Suprapubic skin (tissue), 4 donors: ENCODE measurements around the gene ARHGAP12. TPM values are rescaled to one million over a fixed set of nuclear protein-coding genes. Genes with fewer than 3 reads are reported as not detected.

Source experiments
- DNase-seq, 2 donors: peaks; one replicate each; pipeline ENCODE4 v3.0.0-alpha.2; 2019; ENCODE audit warnings: low spot score in 2 of 2
- H3K27ac ChIP-seq: fragments of 200-600 bp; sonication (generic); one replicate; pipeline ENCODE4 v1.5.1; 2019
- H3K27me3 ChIP-seq: fragments of 200-600 bp; sonication (generic); one replicate; pipeline ENCODE4 v1.5.1; 2019
- H3K36me3 ChIP-seq: fragments of 200-600 bp; sonication (generic); one replicate; pipeline ENCODE4 v1.5.1; 2019
- H3K4me1 ChIP-seq: fragments of 200-600 bp; sonication (generic); one replicate; pipeline ENCODE4 v1.5.1; 2019
- H3K4me3 ChIP-seq: fragments of 200-600 bp; sonication (generic); one replicate; pipeline ENCODE4 v1.5.1; 2019; ENCODE audit warnings: mild to moderate bottlenecking
- H3K9me3 ChIP-seq: fragments of 200-600 bp; sonication (generic); one replicate; pipeline ENCODE4 v1.5.1; 2019
- EP300 ChIP-seq: sonication (generic); formaldehyde crosslinking; IDR thresholded peaks from one replicate; pipeline ENCODE4 v1.6.1; 2017; ENCODE audit warnings: antibody characterized with exemption
- POLR2A ChIP-seq, 2 donors: fragments of 450-650 bp; IDR thresholded peaks; one replicate each; pipeline ENCODE4 v1.6.1; 2017; ENCODE audit warnings: antibody characterized with exemption in 2 of 2, mild to moderate bottlenecking in 2 of 2, moderate library complexity in 2 of 2
- POLR2AphosphoS5 ChIP-seq, 3 donors: sonication (generic); formaldehyde crosslinking; IDR thresholded peaks; one replicate each; pipeline ENCODE4 v1.6.1; 2017; ENCODE audit warnings: antibody characterized with exemption in 3 of 3
- WGBS: methylation state at CpG from one replicate; pipeline ENCODE4 v1.1.5; 2018; 5-methylcytosine and 5-hydroxymethylcytosine counted together
- total RNA-seq, 4 donors: library from RNA; depleted of rRNA; stranded (reverse); fragments of >200 nt; gene quantifications; one replicate each; pipeline ENCODE4 v1.1.0, GENCODE V29; 2016
- TF ChIP-seq, protein P1 (sequence below), 2 donors: fragments of 200-600 bp in 1 of 2; fragments of 450-650 bp in 1 of 2; sonication (generic) in 1 of 2; IDR thresholded peaks; one replicate each; pipeline ENCODE4 v1.5.1; 2016 to 2019; ENCODE audit warnings: antibody characterized with exemption in 2 of 2, mild to moderate bottlenecking in 1 of 2, moderate library complexity in 1 of 2

The ARHGAP12 gene
- total RNA-seq, 4 donors from 2014 or later, result 25.7 to 64.5 (median 39.5) TPM

- no peak overlapping the region for H3K4me3 ChIP-seq
- no peaks in the 10 kb centered on the region for H3K27me3 ChIP-seq
- WGBS, result 44% methylated on average over 8 of the region's 8 CpGs
- no peak overlapping the region for H3K27ac ChIP-seq
- no peak for TF ChIP-seq POLR2A (IDR thresholded peaks at IDR 0.05)
- no peak for TF ChIP-seq EP300
- TF ChIP-seq, protein P1, sequence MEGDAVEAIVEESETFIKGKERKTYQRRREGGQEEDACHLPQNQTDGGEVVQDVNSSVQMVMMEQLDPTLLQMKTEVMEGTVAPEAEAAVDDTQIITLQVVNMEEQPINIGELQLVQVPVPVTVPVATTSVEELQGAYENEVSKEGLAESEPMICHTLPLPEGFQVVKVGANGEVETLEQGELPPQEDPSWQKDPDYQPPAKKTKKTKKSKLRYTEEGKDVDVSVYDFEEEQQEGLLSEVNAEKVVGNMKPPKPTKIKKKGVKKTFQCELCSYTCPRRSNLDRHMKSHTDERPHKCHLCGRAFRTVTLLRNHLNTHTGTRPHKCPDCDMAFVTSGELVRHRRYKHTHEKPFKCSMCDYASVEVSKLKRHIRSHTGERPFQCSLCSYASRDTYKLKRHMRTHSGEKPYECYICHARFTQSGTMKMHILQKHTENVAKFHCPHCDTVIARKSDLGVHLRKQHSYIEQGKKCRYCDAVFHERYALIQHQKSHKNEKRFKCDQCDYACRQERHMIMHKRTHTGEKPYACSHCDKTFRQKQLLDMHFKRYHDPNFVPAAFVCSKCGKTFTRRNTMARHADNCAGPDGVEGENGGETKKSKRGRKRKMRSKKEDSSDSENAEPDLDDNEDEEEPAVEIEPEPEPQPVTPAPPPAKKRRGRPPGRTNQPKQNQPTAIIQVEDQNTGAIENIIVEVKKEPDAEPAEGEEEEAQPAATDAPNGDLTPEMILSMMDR (IDR thresholded peaks at IDR 0.05), result no peak
- TF ChIP-seq POLR2AphosphoS5 (IDR thresholded peaks at IDR 0.05), result no peak
- no peaks in the 10 kb centered on the region for H3K36me3 ChIP-seq
- no peaks in the 10 kb centered on the region for H3K9me3 ChIP-seq
- no peak for DNase-seq
- peaks cover 6% of the 10 kb centered on the region for H3K4me1 ChIP-seq
These were observed 32.8 kb upstream of the ARHGAP12 start for GRCh38 chr10:31961277-31962074.

- DNase-seq, result no peak
- H3K36me3 ChIP-seq, result no peaks in the 10 kb centered on the region
- no peaks in the 10 kb centered on the region for H3K9me3 ChIP-seq
- H3K27me3 ChIP-seq, result no peaks in the 10 kb centered on the region
- no peak for TF ChIP-seq EP300
- TF ChIP-seq POLR2AphosphoS5 (IDR thresholded peaks at IDR 0.05), result no peak
- TF ChIP-seq POLR2A (IDR thresholded peaks at IDR 0.05), result no peak
- TF ChIP-seq, protein P1 (IDR thresholded peaks at IDR 0.05), result no peak
- no peak overlapping the region for H3K27ac ChIP-seq
- 62% methylated on average over 2 of the region's 3 CpGs for WGBS
- H3K4me3 ChIP-seq, result no peak overlapping the region
- H3K4me1 ChIP-seq, result peaks cover 6% of the 10 kb centered on the region
These were observed 31.0 kb upstream of the ARHGAP12 start for GRCh38 chr10:31959461-31960173.

DNA sequence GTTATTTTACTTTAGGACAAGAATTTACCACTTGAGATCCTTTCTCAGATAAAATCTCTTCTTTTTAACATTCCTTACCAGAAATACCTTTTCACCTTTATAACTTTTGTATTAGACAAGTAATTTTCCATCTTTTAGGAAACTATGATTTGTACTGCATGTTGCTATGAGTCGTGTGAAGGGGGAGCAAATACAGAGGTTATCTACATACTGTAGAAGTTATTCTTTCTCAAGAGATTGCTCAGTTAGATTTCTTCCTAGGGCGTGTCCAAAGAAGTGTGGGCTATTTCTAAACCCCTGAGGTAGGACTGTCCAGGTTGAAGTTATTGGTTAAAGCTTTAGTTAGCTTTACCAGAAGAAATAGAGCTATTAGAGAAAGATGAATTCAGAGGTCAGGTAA, 30.2 kb upstream of the ARHGAP12 start:
- Histone ChIP-seq H3K4me3 (no peak overlapping the region), H3K36me3 (no peaks in the 10 kb centered on the region), H3K27ac (no peak overlapping the region), H3K9me3 (peaks cover 4% of the 10 kb centered on the region), H3K4me1 (peaks cover 6% of the 10 kb centered on the region), H3K27me3 (no peaks in the 10 kb centered on the region)
- no peak for DNase-seq
- TF ChIP-seq POLR2A (IDR thresholded peaks at IDR 0.05) (no peak), POLR2AphosphoS5 (IDR thresholded peaks at IDR 0.05) (no peak), EP300 (no peak)
- TF ChIP-seq, protein P1 (IDR thresholded peaks at IDR 0.05), result no peak
- WGBS, result 81% methylated on average over 2 of the region's 2 CpGs

- H3K27me3 ChIP-seq, result no peaks in the 10 kb centered on the region
- no peak overlapping the region for H3K27ac ChIP-seq
- peaks cover 8% of the 10 kb centered on the region for H3K4me1 ChIP-seq
- TF ChIP-seq, protein P1 (IDR thresholded peaks at IDR 0.05), result no peak
- no peak for DNase-seq
- no peaks in the 10 kb centered on the region for H3K36me3 ChIP-seq
- 89% methylated on average over 5 of the region's 5 CpGs for WGBS
- peaks cover 7% of the 10 kb centered on the region for H3K9me3 ChIP-seq
- H3K4me3 ChIP-seq, result no peak overlapping the region
These were observed 27.7 kb upstream of the ARHGAP12 start for GRCh38 chr10:31956200-31956946.
